ENCODE data around the gene WDR59. TPM values are rescaled to one million over a fixed set of nuclear protein-coding genes. Genes with fewer than 3 reads are reported as not detected.

Gene WDR59
- total and polyA plus RNA-seq, 2 of the 4 experiments (the other 2 are of a cell fraction) = 29.4 to 44.6 TPM

DNA sequence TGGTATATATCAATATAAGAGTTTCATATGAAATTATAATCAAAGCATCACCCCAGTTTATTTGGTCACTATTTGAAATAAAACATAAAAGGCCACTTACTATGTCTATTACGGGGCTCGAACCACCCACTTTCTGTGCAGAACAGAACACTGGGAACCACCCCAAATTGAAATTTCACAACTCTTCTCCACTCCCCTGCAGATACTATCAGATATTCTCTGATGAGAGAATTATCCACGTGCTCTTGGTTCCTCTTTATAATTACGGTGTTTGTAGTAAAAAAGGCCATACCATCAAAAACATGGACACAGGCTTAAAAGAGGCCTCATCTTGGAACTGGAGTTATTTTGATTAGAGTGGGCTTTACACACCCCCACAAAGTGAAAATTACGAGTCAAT, 82.8 kb downstream of the WDR59 start:
- no peak overlapping the region for H4K8ac ChIP-seq (ENCODE audit: low read depth in 2 of 2, low read length in 2 of 2)
- no peak overlapping the region for H2AFZ ChIP-seq (replicated peaks; ENCODE audit: low read length, poor library complexity)
- no peak overlapping the region for H2BK20ac ChIP-seq (ENCODE audit: low read depth, low read length)
- no peak overlapping the region for H2AK9ac ChIP-seq (replicated peaks; ENCODE audit: low read depth, low read length, poor library complexity)
- H4K91ac ChIP-seq (ENCODE audit: insufficient read depth, low read depth, low read length) = no peak overlapping the region
- dilution Hi-C loops (cut with HindIII; ENCODE audit: low sequenced_read_pairs, unreplicated experiment) (no loop called here), in situ Hi-C loops (cut with MboI; ENCODE audit: low sequenced_read_pairs) (no loop called here), intact Hi-C loops (cut with micrococcal nuclease) (no loop called here)
- H3K4me1 ChIP-seq (ENCODE audit: control insufficient read depth, insufficient read depth, low read length) = no peaks in the 10 kb centered on the region
- H3K9me1 ChIP-seq (ENCODE audit: insufficient read depth, low read length) = 0 out of 2 replicates have a peak, but pooled peaks cover 2% of the 10 kb centered on the region
- H3K79me1 ChIP-seq (ENCODE audit: low read depth in 1 of 2, low read length in 2 of 2) = no peaks in the 10 kb centered on the region; a peak in 1 of 4 replicates
- H4K20me1 ChIP-seq (ENCODE audit: insufficient read depth, low read length) = no peaks in the 10 kb centered on the region
- H2AK5ac ChIP-seq (ENCODE audit: low read depth, low read length) = no peak overlapping the region
- ATAC-seq (ENCODE audit: low read depth) (no peak), DNase-seq (no peak)
- no peak overlapping the region for H3K56ac ChIP-seq (ENCODE audit: extremely low read depth, insufficient read depth, low read length)
- no TSS peak for BruUV-seq (replicated peaks)
- no CpG with 5 or more reads among the region's 5 CpGs for WGBS, 2 experiments (ENCODE audit: extremely low coverage in 2 of 2, insufficient read length in 1 of 2)
- no peak overlapping the region for H2BK5ac ChIP-seq (ENCODE audit: low read depth, low read length, poor library complexity, severe bottlenecking)
- no peak overlapping the region for H3K23ac ChIP-seq (ENCODE audit: low read depth, low read length)
- no peak overlapping the region for H3K18ac ChIP-seq (ENCODE audit: low read depth, low read length)
- H2BK15ac ChIP-seq (ENCODE audit: low read depth, low read length) = no peak overlapping the region
- no peak overlapping the region for H2BK120ac ChIP-seq (ENCODE audit: low read depth, low read length)
- no peak overlapping the region for H4K5ac ChIP-seq (ENCODE audit: low read depth, low read length)
- ChIA-PET POLR2A (ENCODE audit: unreplicated experiment) (no interaction called here), CTCF (interaction anchor here (0.6 kb wide), 1 partner anchor 55 kb away, joined by 5 read pairs; no protein-coding TSS in a partner anchor)
- H3K4me3 ChIP-seq (ENCODE audit: insufficient read depth, low read depth, low read length) = no peak overlapping the region
- no peaks in the 10 kb centered on the region for H3K27me3 ChIP-seq (ENCODE audit: control insufficient read depth, insufficient read depth, low read length)
- TF ChIP-seq BHLHE40 (IDR thresholded peaks at IDR 0.05; ENCODE audit: low read depth, low read length) = no peak
- TF ChIP-seq USF2 (IDR thresholded peaks at IDR 0.05; ENCODE audit: low read depth, low read length) = no peak
- TF ChIP-seq POLR2A (IDR thresholded peaks at IDR 0.05; ENCODE audit: low read depth, low read length) = no peak
- TF ChIP-seq SMC3 (IDR thresholded peaks at IDR 0.05; ENCODE audit: low read depth, low read length) = no peak
- no peak for TF ChIP-seq NFE2L2 (IDR thresholded peaks at IDR 0.05; ENCODE audit: low read depth, low read length)
- no peak for TF ChIP-seq FOS (IDR thresholded peaks at IDR 0.05; ENCODE audit: low read depth, low read length)
- TF ChIP-seq CHD1 (IDR thresholded peaks at IDR 0.05; ENCODE audit: low read depth, low read length) = no peak
- H3K4ac ChIP-seq (ENCODE audit: low read depth, low read length) = no peak overlapping the region
- H3K14ac ChIP-seq (replicated peaks; ENCODE audit: low read depth, low read length) = no peak overlapping the region
- H3K27ac ChIP-seq (ENCODE audit: insufficient read depth, low read length) = no peak overlapping the region
- H3K9me3 ChIP-seq (ENCODE audit: control insufficient read depth, insufficient read depth, low read length) = no peaks in the 10 kb centered on the region
- no peak overlapping the region for H3K9ac ChIP-seq (ENCODE audit: low read depth, low read length)
- no peak overlapping the region for H3K4me2 ChIP-seq (ENCODE audit: low read depth, low read length)
- H3K36me3 ChIP-seq (ENCODE audit: control insufficient read depth, insufficient read depth, low read length) = peaks cover 20% of the 10 kb centered on the region

Measured in IMR-90 (cell line).